ENCODE measurements around the gene ZCCHC13.
"Not testable (repeated sequence)": the region's sequence is repeated elsewhere in the genome, so short reads cannot be mapped to it uniquely, and the experiment has no call there.

- TF ChIP-seq, protein P1, sequence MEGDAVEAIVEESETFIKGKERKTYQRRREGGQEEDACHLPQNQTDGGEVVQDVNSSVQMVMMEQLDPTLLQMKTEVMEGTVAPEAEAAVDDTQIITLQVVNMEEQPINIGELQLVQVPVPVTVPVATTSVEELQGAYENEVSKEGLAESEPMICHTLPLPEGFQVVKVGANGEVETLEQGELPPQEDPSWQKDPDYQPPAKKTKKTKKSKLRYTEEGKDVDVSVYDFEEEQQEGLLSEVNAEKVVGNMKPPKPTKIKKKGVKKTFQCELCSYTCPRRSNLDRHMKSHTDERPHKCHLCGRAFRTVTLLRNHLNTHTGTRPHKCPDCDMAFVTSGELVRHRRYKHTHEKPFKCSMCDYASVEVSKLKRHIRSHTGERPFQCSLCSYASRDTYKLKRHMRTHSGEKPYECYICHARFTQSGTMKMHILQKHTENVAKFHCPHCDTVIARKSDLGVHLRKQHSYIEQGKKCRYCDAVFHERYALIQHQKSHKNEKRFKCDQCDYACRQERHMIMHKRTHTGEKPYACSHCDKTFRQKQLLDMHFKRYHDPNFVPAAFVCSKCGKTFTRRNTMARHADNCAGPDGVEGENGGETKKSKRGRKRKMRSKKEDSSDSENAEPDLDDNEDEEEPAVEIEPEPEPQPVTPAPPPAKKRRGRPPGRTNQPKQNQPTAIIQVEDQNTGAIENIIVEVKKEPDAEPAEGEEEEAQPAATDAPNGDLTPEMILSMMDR (conservative IDR thresholded peaks at IDR 0.05; ENCODE audit: low read length): not testable (repeated sequence)
- not testable (repeated sequence) for TF ChIP-seq EZH2phosphoT487 (IDR thresholded peaks at IDR 0.05; ENCODE audit: borderline replicate concordance)
Observed at GRCh38 chrX:74342211-74342610, 38.2 kb downstream of the ZCCHC13 start.

Measured in Loucy (cell line).